HUES48 (cell line): ENCODE measurements around the gene GP9.

ENCODE experiments used
- H3K27ac ChIP-seq: one replicate; pipeline ENCODE4 v1.7.0; 2013; ENCODE audit warnings: low read depth, low read length, inconsistent platforms
- H3K27me3 ChIP-seq: 2 replicates; pipeline ENCODE4 v1.6.1; 2013; ENCODE audit warnings: mild to moderate bottlenecking, low read length; ENCODE audit not compliant: control insufficient read depth, insufficient read depth
- H3K36me3 ChIP-seq: 2 replicates; pipeline ENCODE4 v1.6.1; 2013; ENCODE audit warnings: low read length; ENCODE audit not compliant: control insufficient read depth, insufficient read depth
- H3K4me1 ChIP-seq: 2 replicates; pipeline ENCODE4 v1.6.1; 2013; ENCODE audit warnings: mild to moderate bottlenecking, low read length; ENCODE audit not compliant: control insufficient read depth, insufficient read depth
- H3K4me3 ChIP-seq: 2 replicates; pipeline ENCODE4 v1.5.1; 2013; ENCODE audit warnings: mild to moderate bottlenecking, low read depth, low read length
- H3K9ac ChIP-seq: 2 replicates; pipeline ENCODE4 v1.6.1; 2013; ENCODE audit warnings: mild to moderate bottlenecking, low read depth, low read length, moderate library complexity
- H3K9me3 ChIP-seq: 2 replicates; pipeline ENCODE4 v1.6.1; 2013; ENCODE audit warnings: low read length; ENCODE audit not compliant: control insufficient read depth, insufficient read depth

The GP9 gene

DNA sequence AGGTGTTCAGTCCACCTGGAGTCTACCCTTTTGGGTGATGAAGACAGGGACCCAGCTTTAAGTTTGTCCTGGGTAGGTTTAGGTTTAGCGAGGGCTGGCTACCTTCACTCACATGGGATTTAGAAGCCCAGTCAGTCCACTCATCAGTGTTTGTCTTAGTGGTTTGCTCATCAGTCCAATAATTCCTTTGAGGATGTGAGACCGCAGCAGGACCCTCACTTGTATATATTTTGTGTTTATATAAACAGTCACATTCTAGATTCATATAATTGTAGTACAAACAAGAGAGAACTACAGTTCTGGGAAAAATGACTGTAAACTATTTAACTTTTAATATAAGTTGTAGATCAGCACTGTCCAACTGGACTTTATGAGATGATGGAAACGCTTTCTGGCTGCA is 41.3 kb upstream of the GP9 start:
- H3K9me3 ChIP-seq: no peaks in the 10 kb centered on the region
- no peaks in the 10 kb centered on the region; the same call in none of the 2 replicates for H3K27me3 ChIP-seq
- no peak overlapping the region for H3K4me3 ChIP-seq
- no peak overlapping the region for H3K9ac ChIP-seq
- H3K27ac ChIP-seq: no peak overlapping the region
- H3K36me3 ChIP-seq: no peaks in the 10 kb centered on the region
- H3K4me1 ChIP-seq: no peaks in the 10 kb centered on the region

DNA sequence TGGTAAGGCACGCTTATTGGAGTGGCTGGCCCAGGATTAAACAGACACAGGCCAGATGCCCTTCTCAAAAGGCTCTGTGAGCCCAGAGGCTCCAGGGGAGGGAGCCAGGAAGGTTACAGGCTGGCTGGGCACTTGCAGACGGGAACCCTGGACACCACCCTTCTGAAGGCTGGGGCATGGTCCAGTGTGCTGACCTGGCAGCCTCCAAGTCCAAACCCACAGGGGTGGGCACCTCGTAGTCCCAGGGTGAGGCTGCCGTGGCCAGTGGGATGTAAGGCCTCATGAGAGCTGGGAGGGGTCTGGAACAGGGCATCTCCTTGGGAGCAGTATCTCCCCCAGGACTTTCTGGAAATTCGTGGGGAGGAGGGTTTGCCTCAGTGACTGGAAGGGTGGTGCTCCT is 39.9 kb upstream of the GP9 start:
- no peaks in the 10 kb centered on the region for H3K36me3 ChIP-seq
- H3K27me3 ChIP-seq: peaks cover 9% of the 10 kb centered on the region

GRCh38 chr3:129021140-129021551 is 39.4 kb upstream of the GP9 start:
- no peaks in the 10 kb centered on the region for H3K4me1 ChIP-seq
- no peak overlapping the region for H3K9ac ChIP-seq
- peaks cover 14% of the 10 kb centered on the region for H3K27me3 ChIP-seq
- H3K4me3 ChIP-seq: no peak overlapping the region
- H3K27ac ChIP-seq: no peak overlapping the region
- H3K9me3 ChIP-seq: no peaks in the 10 kb centered on the region
- no peaks in the 10 kb centered on the region for H3K36me3 ChIP-seq

More for the DNA sequence above, 39.9 kb upstream of the GP9 start:
- no peak overlapping the region for H3K27ac ChIP-seq
- no peak overlapping the region for H3K9ac ChIP-seq
- H3K4me3 ChIP-seq: no peak overlapping the region
- no peaks in the 10 kb centered on the region for H3K4me1 ChIP-seq
- no peaks in the 10 kb centered on the region for H3K9me3 ChIP-seq

DNA sequence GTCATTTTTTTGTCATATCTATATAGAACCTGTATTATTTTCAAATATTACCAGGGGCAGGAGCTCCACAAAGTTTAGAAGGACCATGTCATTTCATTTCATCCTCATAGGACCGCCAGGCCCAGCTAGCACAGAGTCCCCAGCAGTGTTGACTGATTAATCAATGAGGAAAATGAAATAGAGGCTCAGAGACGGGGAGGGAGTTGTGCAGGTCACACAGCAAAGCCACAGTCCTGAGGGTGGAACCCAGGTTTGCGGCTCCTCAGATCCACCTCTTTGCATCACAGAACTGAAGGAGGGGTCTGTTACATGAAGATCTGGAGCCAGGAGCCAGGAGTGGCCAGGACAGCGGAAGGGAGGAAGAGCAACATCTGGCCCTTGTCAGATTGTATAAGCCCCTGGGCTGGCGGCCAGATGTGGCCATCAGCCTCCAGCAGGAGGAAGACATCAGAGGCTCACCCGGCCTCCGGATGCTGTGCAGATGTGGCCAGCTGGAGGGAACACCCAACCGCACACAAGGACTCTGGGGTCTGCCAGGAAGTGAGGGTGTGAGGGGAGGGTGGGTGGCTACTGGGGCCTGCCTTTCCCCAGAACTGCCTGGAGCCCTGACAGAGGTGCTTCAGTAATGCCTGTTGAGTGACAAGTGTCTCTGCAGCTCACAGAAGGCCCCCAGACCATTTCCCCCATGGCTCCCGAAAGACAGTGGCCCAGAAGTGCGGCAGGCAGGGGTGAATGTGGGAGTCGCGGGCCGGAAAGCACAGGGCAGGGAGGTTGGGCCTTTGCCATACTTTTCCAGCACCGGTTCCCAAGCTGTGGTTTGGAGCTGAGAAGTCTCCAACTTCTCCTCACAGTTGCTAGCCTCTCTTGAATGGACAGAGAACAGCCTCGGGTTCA is 38.2 kb upstream of the GP9 start:
- Histone ChIP-seq H3K9me3 (no peaks in the 10 kb centered on the region), H3K27ac (no peak overlapping the region), H3K4me3 (no peak overlapping the region), H3K9ac (no peak overlapping the region), H3K4me1 (no peaks in the 10 kb centered on the region), H3K36me3 (no peaks in the 10 kb centered on the region), H3K27me3 (peaks cover 22% of the 10 kb centered on the region)

DNA sequence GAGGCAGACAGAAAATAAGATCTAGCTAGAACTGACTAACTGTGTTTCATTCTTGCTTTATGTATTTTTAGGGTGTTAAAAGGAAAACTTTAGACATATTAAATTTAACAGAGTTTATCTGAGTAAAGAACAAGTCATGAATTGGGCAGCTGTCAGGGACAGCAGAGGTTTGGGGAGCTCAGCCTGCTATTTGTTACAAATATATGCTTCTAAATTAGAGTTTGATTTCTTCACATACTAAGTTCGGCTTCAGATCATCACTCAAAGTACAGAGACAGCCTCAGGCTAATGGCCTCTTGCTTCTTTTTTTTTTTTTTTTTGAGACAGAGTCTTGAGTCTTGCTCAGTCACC is 37.6 kb upstream of the GP9 start:
- Histone ChIP-seq H3K4me3 (no peak overlapping the region), H3K9ac (no peak overlapping the region), H3K27me3 (peaks cover 22% of the 10 kb centered on the region), H3K4me1 (no peaks in the 10 kb centered on the region), H3K27ac (no peak overlapping the region), H3K9me3 (no peaks in the 10 kb centered on the region), H3K36me3 (no peaks in the 10 kb centered on the region)

- Histone ChIP-seq H3K27me3 (peaks cover 22% of the 10 kb centered on the region), H3K9ac (no peak overlapping the region), H3K4me1 (no peaks in the 10 kb centered on the region), H3K4me3 (no peak overlapping the region), H3K27ac (no peak overlapping the region), H3K36me3 (no peaks in the 10 kb centered on the region), H3K9me3 (no peaks in the 10 kb centered on the region)
Measured at GRCh38 chr3:129023909-129024308, 36.7 kb upstream of the GP9 start.

GRCh38 chr3:129025108-129025507 is 35.5 kb upstream of the GP9 start:
- Histone ChIP-seq H3K36me3 (no peaks in the 10 kb centered on the region), H3K9me3 (no peaks in the 10 kb centered on the region), H3K9ac (no peak overlapping the region), H3K27ac (no peak overlapping the region), H3K27me3 (peaks cover 22% of the 10 kb centered on the region), H3K4me3 (no peak overlapping the region), H3K4me1 (no peaks in the 10 kb centered on the region)

- Histone ChIP-seq H3K4me3 (no peak overlapping the region), H3K9me3 (no peaks in the 10 kb centered on the region), H3K27ac (no peak overlapping the region)
Measured at GRCh38 chr3:129025691-129026435, 34.7 kb upstream of the GP9 start.

GRCh38 chr3:129026728-129027543 is 33.6 kb upstream of the GP9 start:
- H3K9me3 ChIP-seq: no peaks in the 10 kb centered on the region
- H3K27ac ChIP-seq: no peak overlapping the region
- H3K4me3 ChIP-seq: peak overlapping the region; percentile 51
- no peak overlapping the region for H3K9ac ChIP-seq
- no peaks in the 10 kb centered on the region for H3K36me3 ChIP-seq
- peaks cover 22% of the 10 kb centered on the region for H3K27me3 ChIP-seq
- no peaks in the 10 kb centered on the region for H3K4me1 ChIP-seq

More at GRCh38 chr3:129025691-129026435, 34.7 kb upstream of the GP9 start:
- Histone ChIP-seq H3K4me1 (no peaks in the 10 kb centered on the region), H3K36me3 (no peaks in the 10 kb centered on the region), H3K9ac (no peak overlapping the region), H3K27me3 (peaks cover 22% of the 10 kb centered on the region)

GRCh38 chr3:129027544-129027880 is 33.1 kb upstream of the GP9 start:
- H3K9ac ChIP-seq: no peak overlapping the region
- no peaks in the 10 kb centered on the region for H3K9me3 ChIP-seq
- H3K27me3 ChIP-seq: peaks cover 22% of the 10 kb centered on the region
- H3K27ac ChIP-seq: no peak overlapping the region
- no peaks in the 10 kb centered on the region for H3K36me3 ChIP-seq
- H3K4me1 ChIP-seq: no peaks in the 10 kb centered on the region
- H3K4me3 ChIP-seq: peak overlapping the region; percentile 51
